GM12878 (cell line): ENCODE results near the gene MT1G.
"Not testable (repeated sequence)": the region's sequence is repeated elsewhere in the genome, so short reads cannot be mapped to it uniquely, and the experiment has no call there.

Source experiments
- CTCF ChIP-seq, 3 experiments: IDR thresholded peaks in 2 of 3; conservative IDR thresholded peaks in 1 of 3; 2 replicates each; pipeline ENCODE4 v1.5.1; 2011; ENCODE audit warnings: low read depth in 3 of 3, low read length in 3 of 3, mild to moderate bottlenecking in 3 of 3, control low read depth in 2 of 3, moderate library complexity in 2 of 3, inconsistent platforms in 1 of 3, mixed read lengths in 1 of 3; ENCODE audit not compliant: control insufficient read depth in 2 of 3, insufficient read depth in 1 of 3; ENCODE audit errors: extremely low read depth in 1 of 3
- EZH2 ChIP-seq: IDR thresholded peaks from 2 replicates; pipeline ENCODE4 v1.6.1; 2012; ENCODE audit warnings: low read depth, mild to moderate bottlenecking, control low read depth, inconsistent platforms, low read length, borderline replicate concordance; ENCODE audit not compliant: control insufficient read depth
- HDAC6 ChIP-seq: fragments of 200-600 bp; sonication (generic); IDR thresholded peaks from one replicate; pipeline ENCODE4 v1.8.0; 2017; ENCODE audit warnings: antibody characterized with exemption; ENCODE audit not compliant: unreplicated experiment
- KDM1A ChIP-seq: fragments of 200-600 bp; sonication (generic); IDR thresholded peaks from 2 replicates; pipeline ENCODE4 v1.6.1; 2016; ENCODE audit warnings: borderline replicate concordance
- MTA3 ChIP-seq: IDR thresholded peaks from 2 replicates; pipeline ENCODE4 v1.6.1; 2012; ENCODE audit warnings: low read length, inconsistent platforms, borderline replicate concordance
- MXI1 ChIP-seq: fragments of 150-350 bp; IDR thresholded peaks from 2 replicates; pipeline ENCODE4 v1.6.1; 2011; ENCODE audit warnings: low read depth, mild to moderate bottlenecking, inconsistent platforms, low read length, improper control_type of control experiment
- NFIC ChIP-seq: IDR thresholded peaks from 2 replicates; pipeline ENCODE4 v1.6.1; 2012; ENCODE audit warnings: low read depth, mild to moderate bottlenecking, inconsistent platforms, low read length, moderate library complexity
- NR2C2 ChIP-seq: IDR thresholded peaks from 2 replicates; pipeline ENCODE4 v1.6.1; 2011; ENCODE audit warnings: borderline replicate concordance, low read depth; ENCODE audit not compliant: control insufficient read depth, insufficient read length
- POLR2A ChIP-seq: IDR thresholded peaks from 2 replicates; pipeline ENCODE4 v1.6.1; 2011; ENCODE audit warnings: low read depth, mild to moderate bottlenecking, low read length
- STAT1 ChIP-seq: fragments of 450-650 bp; conservative IDR thresholded peaks from 2 replicates; pipeline ENCODE4 v1.6.1; 2014; ENCODE audit warnings: antibody characterized with exemption, mild to moderate bottlenecking

- TF ChIP-seq STAT1; CTCF (IDR thresholded peaks at IDR 0.05 in 2 of 3, conservative IDR thresholded peaks at IDR 0.05 in 1 of 3; ENCODE audit: control insufficient read depth in 2 of 3, extremely low read depth in 1 of 3, insufficient read depth in 1 of 3, low read depth in 3 of 3, low read length in 3 of 3); NR2C2; HDAC6; EZH2; MTA3; KDM1A; NFIC; MXI1; POLR2A: not testable (repeated sequence)
Observed at GRCh38 chr16:56674570-56674969, 6.7 kb upstream of the MT1G start.
